GM23338 (cell line): Measurements from ENCODE around the gene F3. TPM values are rescaled to one million over a fixed set of nuclear protein-coding genes. Genes with fewer than 3 reads are reported as not detected.

Source experiments
- ATAC-seq: fragments of 200-7000 bp; cut with Tn5 transposase; 3 replicates; pipeline ENCODE4 v1.9.1; 2020
- DNase-seq: peaks from one replicate; pipeline ENCODE4 v3.0.0-alpha.2; 2015; ENCODE audit warnings: low spot score
- H2AFZ ChIP-seq: fragments of 200-600 bp; sonication (generic); 2 replicates; pipeline ENCODE4 v1.8.0; 2016; ENCODE audit warnings: antibody characterized with exemption, mild to moderate bottlenecking, moderate library complexity
- H3F3A ChIP-seq: fragments of 200-600 bp; sonication (generic); replicated peaks from 2 replicates; pipeline ENCODE4 v1.8.0; 2017; ENCODE audit warnings: antibody characterized with exemption, mixed run types, low read depth
- H3K27ac ChIP-seq: fragments of 200-600 bp; sonication (generic); 2 replicates; pipeline ENCODE4 v1.6.1; 2016; ENCODE audit warnings: low read depth
- H3K27me3 ChIP-seq: fragments of 200-600 bp; sonication (generic); 2 replicates; pipeline ENCODE4 v1.8.0; 2016; ENCODE audit warnings: mild to moderate bottlenecking, mixed run types, moderate library complexity; ENCODE audit not compliant: insufficient read depth
- H3K36me3 ChIP-seq: fragments of 200-600 bp; sonication (generic); 2 replicates; pipeline ENCODE4 v1.8.0; 2016; ENCODE audit warnings: mild to moderate bottlenecking; ENCODE audit not compliant: insufficient read depth
- H3K4me1 ChIP-seq: fragments of 200-600 bp; sonication (generic); 2 replicates; pipeline ENCODE4 v1.8.0; 2016; ENCODE audit warnings: mild to moderate bottlenecking, moderate library complexity; ENCODE audit not compliant: insufficient read depth
- H3K4me2 ChIP-seq: fragments of 200-600 bp; sonication (generic); 2 replicates; pipeline ENCODE4 v1.7.1; 2017; ENCODE audit warnings: mixed run types
- H3K4me3 ChIP-seq: fragments of 200-600 bp; sonication (generic); 2 replicates; pipeline ENCODE4 v1.6.1; 2016; ENCODE audit warnings: mixed run types
- H3K79me2 ChIP-seq: fragments of 200-600 bp; sonication (generic); replicated peaks from 2 replicates; pipeline ENCODE4 v1.8.0; 2017; ENCODE audit warnings: mild to moderate bottlenecking; ENCODE audit not compliant: insufficient read depth
- H3K9me2 ChIP-seq: fragments of 200-600 bp; sonication (generic); 2 replicates; pipeline ENCODE4 v1.8.0; 2017; ENCODE audit not compliant: insufficient read depth
- H4K20me1 ChIP-seq: fragments of 200-600 bp; sonication (generic); replicated peaks from 2 replicates; pipeline ENCODE4 v1.8.0; 2017; ENCODE audit warnings: mild to moderate bottlenecking; ENCODE audit not compliant: insufficient read depth
- H3K27ac Mint-ChIP-seq: 2 replicates; pipeline ENCODE4 v1.8.0; 2020; ENCODE audit warnings: inconsistent platforms, mild to moderate bottlenecking, moderate library complexity, mixed read lengths
- H3K27me3 Mint-ChIP-seq: 3 replicates; pipeline ENCODE4 v1.8.0; 2022; ENCODE audit warnings: low read depth, mild to moderate bottlenecking, moderate library complexity, mixed read lengths, inconsistent platforms; ENCODE audit not compliant: insufficient read depth, poor library complexity
- H3K36me3 Mint-ChIP-seq: 3 replicates; pipeline ENCODE4 v1.8.0; 2021; ENCODE audit warnings: low read depth, mild to moderate bottlenecking, inconsistent platforms, moderate library complexity, mixed read lengths
- H3K4me1 Mint-ChIP-seq: 3 replicates; pipeline ENCODE4 v1.8.0; 2020; ENCODE audit warnings: mild to moderate bottlenecking, inconsistent platforms, mixed read lengths
- H3K4me3 Mint-ChIP-seq: 3 replicates; pipeline ENCODE4 v1.8.0; 2021; ENCODE audit warnings: moderate library complexity, mild to moderate bottlenecking, inconsistent platforms, mixed read lengths
- H3K9me3 Mint-ChIP-seq: 3 replicates; pipeline ENCODE4 v1.8.0; 2020; ENCODE audit warnings: moderate library complexity, mild to moderate bottlenecking, inconsistent platforms, mixed read lengths
- CREB1 ChIP-seq: fragments of 250-450 bp; sonication (Bioruptor Pico); IDR thresholded peaks from 2 replicates; pipeline ENCODE4 v1.5.0; 2020; ENCODE audit warnings: low read depth, mild to moderate bottlenecking, moderate library complexity
- CTCF ChIP-seq, 2 experiments: fragments of 200-600 bp in 1 of 2; sonication (generic) in 1 of 2; conservative IDR thresholded peaks; 2 replicates each; pipeline versions ENCODE4 v1.5.1 to v1.6.1; 2016 to 2017; ENCODE audit warnings: antibody characterized with exemption in 2 of 2, low read depth in 2 of 2, mild to moderate bottlenecking in 2 of 2, moderate library complexity in 1 of 2
- EZH2 ChIP-seq: fragments of 200-600 bp; sonication (generic); IDR thresholded peaks from one replicate; pipeline ENCODE4 v1.8.0; 2017; ENCODE audit warnings: antibody characterized with exemption, mild to moderate bottlenecking, low read depth; ENCODE audit not compliant: unreplicated experiment
- JUNB ChIP-seq: IDR thresholded peaks from one replicate; pipeline ENCODE4 v1.6.1; 2016; ENCODE audit warnings: antibody characterized with exemption; ENCODE audit not compliant: unreplicated experiment
- NANOG ChIP-seq: IDR thresholded peaks from 2 replicates; pipeline ENCODE4 v1.6.1; 2016; ENCODE audit warnings: antibody characterized with exemption, borderline replicate concordance
- POLR2AphosphoS5 ChIP-seq: IDR thresholded peaks from 2 replicates; pipeline ENCODE4 v1.6.1; 2016; ENCODE audit warnings: antibody characterized with exemption, low read depth
- REST ChIP-seq: IDR thresholded peaks from one replicate; pipeline ENCODE4 v1.6.1; 2018; ENCODE audit warnings: antibody characterized with exemption; ENCODE audit not compliant: unreplicated experiment
- STAT1 ChIP-seq: IDR thresholded peaks from one replicate; pipeline ENCODE4 v1.6.1; 2016; ENCODE audit warnings: antibody characterized with exemption; ENCODE audit not compliant: unreplicated experiment
- ZNF114 ChIP-seq: fragments of 250-450 bp; sonication (Bioruptor Pico); IDR thresholded peaks from 2 replicates; pipeline ENCODE4 v1.5.0; 2020; ENCODE audit warnings: mild to moderate bottlenecking, moderate library complexity
- ZNF331 ChIP-seq: fragments of 250-450 bp; sonication (Bioruptor Pico); IDR thresholded peaks from 2 replicates; pipeline ENCODE4 v1.5.0; 2020; ENCODE audit warnings: low read depth, mild to moderate bottlenecking, moderate library complexity
- ZNF462 ChIP-seq: fragments of 250-450 bp; sonication (Bioruptor Pico); IDR thresholded peaks from 2 replicates; pipeline ENCODE4 v1.5.0; 2020; ENCODE audit warnings: mild to moderate bottlenecking, moderate library complexity
- polyA plus RNA-seq: library from polyadenylated mRNA; unstranded; fragments of >200 nt; fragmentation: Nextera tagmentation; extraction: Ambion mirVana; gene quantifications from 2 replicates; pipeline ENCODE4 v1.2.1, GENCODE V29; 2016
- total RNA-seq: library from RNA; depleted of rRNA; stranded (reverse); fragments of >200 nt; shearing (Covaris generic); gene quantifications from 2 replicates; pipeline ENCODE4 v1.2.3, GENCODE V29; 2014

F3 gene
- total and polyA plus RNA-seq, 2 experiments from 2014 or later: 6.9 to 9.7 TPM

- no peak overlapping the region for H3K4me2 ChIP-seq
- H4K20me1 ChIP-seq: no peaks in the 10 kb centered on the region
- H3F3A ChIP-seq: no peaks in the 10 kb centered on the region
- Mint-ChIP-seq H3K4me1 (no peaks in the 10 kb centered on the region), H3K36me3 (peaks cover 24% of the 10 kb centered on the region; the same call in 2 of the 3 replicates), H3K27me3 (no peaks in the 10 kb centered on the region), H3K27ac (no peak overlapping the region), H3K4me3 (no peak overlapping the region), H3K9me3 (no peaks in the 10 kb centered on the region; the same call in 2 of the 3 replicates)
- H3K9me2 ChIP-seq: no peaks in the 10 kb centered on the region
- H2AFZ ChIP-seq: no peak overlapping the region
- no peaks in the 10 kb centered on the region for H3K4me1 ChIP-seq
- no peak overlapping the region for H3K4me3 ChIP-seq
- DNase-seq (no peak), ATAC-seq (no peak)
- no peak overlapping the region for H3K27ac ChIP-seq
- H3K79me2 ChIP-seq: no peaks in the 10 kb centered on the region
- H3K36me3 ChIP-seq: no peaks in the 10 kb centered on the region
- no peaks in the 10 kb centered on the region for H3K27me3 ChIP-seq
- TF ChIP-seq EZH2 (no peak), JUNB (no peak)
Measured at GRCh38 chr1:94503153-94503552, 38.4 kb downstream of the F3 start.

GRCh38 chr1:94501935-94502334 is 39.6 kb downstream of the F3 start:
- no peak overlapping the region for H3K4me3 ChIP-seq
- no peak for DNase-seq
- H3K36me3 Mint-ChIP-seq: peaks cover 18% of the 10 kb centered on the region; the same call in 2 of the 3 replicates
- no peak for ATAC-seq
- no peaks in the 10 kb centered on the region for H3K36me3 ChIP-seq
- H3K27ac Mint-ChIP-seq: no peak overlapping the region
- no peaks in the 10 kb centered on the region for H3K9me2 ChIP-seq
- H3K9me3 Mint-ChIP-seq: no peaks in the 10 kb centered on the region
- no peak overlapping the region for H3K4me3 Mint-ChIP-seq
- H3K27me3 ChIP-seq: no peaks in the 10 kb centered on the region
- no peak overlapping the region for H3K27ac ChIP-seq
- H3F3A ChIP-seq: no peaks in the 10 kb centered on the region
- no peak overlapping the region for H3K4me2 ChIP-seq
- no peaks in the 10 kb centered on the region for H3K4me1 ChIP-seq
- no peaks in the 10 kb centered on the region for H4K20me1 ChIP-seq
- H3K4me1 Mint-ChIP-seq: no peaks in the 10 kb centered on the region
- H3K79me2 ChIP-seq: no peaks in the 10 kb centered on the region
- H3K27me3 Mint-ChIP-seq: no peaks in the 10 kb centered on the region
- H2AFZ ChIP-seq: no peak overlapping the region
- TF ChIP-seq REST (no peak), JUNB (no peak), ZNF331 (no peak), ZNF462 (CRISPR knock-in tag) (no peak), CREB1 (CRISPR knock-in tag) (no peak), POLR2AphosphoS5 (no peak), EZH2 (no peak), NANOG (no peak), CTCF (conservative IDR thresholded peaks at IDR 0.05; ENCODE audit: low read depth in 2 of 2) (no peak), ZNF114 (CRISPR knock-in tag) (no peak), STAT1 (no peak)
